GM21619 (cell line): ENCODE measurements around the gene COMMD1.
"Not testable (repeated sequence)": the region's sequence is repeated elsewhere in the genome, so short reads cannot be mapped to it uniquely, and the experiment has no call there.

ENCODE experiments used
- ATAC-seq: cut with Tn5 transposase; IDR thresholded peaks from one replicate; pipeline ENCODE4 v1.9.1; 2021; ENCODE audit not compliant: unreplicated experiment

COMMD1 gene

DNA sequence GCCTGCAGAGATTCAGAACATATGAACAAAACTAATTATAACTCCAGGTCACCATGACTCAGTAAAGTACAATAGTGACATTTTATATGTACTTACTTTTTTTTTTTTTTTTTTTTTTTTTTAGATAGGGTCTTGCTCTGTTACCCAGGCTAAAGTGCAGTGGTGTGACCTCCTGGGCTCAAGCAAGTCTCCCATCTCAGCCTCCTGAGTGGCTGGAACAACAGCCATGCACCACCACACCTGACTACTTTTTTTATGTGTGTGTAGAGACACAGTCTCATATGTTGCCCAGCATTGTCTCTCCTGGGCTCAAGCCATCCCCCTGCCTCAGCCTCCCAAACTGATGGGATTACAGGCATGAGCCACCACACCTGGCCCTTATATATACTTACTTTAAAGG, 159.8 kb downstream of the COMMD1 start:
- ATAC-seq = no peak

DNA sequence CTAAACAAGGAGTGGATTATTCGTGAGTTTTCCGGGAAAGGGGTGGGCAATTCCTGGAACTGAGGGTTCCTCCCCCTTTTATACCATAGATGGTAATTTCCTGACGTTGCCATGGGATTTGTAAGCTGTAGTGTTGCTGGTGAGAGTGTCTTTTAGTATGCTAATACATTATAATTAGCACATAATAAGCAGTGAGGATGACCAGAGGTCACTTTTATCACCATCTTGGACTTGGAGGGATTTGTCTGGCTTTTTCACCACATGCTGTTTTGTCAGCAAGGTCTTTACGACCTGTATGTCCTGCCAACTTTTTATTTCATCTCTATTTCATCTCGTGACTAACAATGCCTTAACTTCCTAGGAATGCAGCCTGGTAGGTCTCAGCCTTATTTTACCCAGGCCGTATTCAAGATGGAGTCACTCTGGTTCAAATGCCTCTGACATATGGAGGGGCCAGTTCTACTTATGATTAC, 165.7 kb downstream of the COMMD1 start:
- no peak for ATAC-seq

DNA sequence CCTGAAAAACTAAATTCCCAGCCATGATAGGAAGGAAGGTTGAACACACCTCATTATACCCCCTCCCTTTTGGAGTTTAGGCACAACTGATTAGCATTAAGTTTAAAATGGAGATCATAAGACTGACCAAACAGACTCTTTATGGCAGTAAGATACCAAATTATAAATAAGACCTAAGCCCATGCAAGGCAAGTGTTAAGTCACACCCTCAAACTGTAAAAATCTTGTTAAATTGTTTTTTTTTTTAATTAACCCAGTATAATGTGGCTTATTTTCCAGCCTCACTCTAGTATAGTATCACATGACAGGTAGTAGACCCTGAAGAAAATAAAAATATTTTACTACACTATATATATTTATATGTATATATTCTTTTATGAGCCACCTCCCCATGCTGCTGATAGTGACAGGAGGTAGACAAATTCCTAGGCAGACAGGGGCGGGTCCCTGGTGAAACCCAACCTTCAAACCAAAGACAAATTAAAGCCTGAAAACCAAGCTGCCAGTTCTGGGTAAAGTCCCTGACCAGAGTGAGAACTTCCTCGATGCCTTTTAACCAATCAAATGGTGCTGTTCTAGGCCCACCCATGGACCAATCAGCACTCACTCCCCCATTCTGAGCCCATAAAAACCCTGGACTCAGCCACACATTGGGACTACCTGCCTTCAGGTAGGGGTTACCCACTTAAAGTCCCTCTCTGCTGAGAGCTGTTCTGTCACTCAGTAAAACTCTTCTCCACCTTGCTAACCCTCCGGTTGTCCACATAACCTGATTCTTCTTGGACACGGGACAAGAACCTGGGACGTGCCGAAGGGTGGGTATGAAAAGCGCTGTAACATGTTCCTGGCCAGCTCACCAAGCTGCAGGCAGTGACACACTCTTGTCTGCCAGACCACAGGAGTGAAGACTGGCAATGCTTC, 166.5 kb downstream of the COMMD1 start:
- ATAC-seq = no peak

DNA sequence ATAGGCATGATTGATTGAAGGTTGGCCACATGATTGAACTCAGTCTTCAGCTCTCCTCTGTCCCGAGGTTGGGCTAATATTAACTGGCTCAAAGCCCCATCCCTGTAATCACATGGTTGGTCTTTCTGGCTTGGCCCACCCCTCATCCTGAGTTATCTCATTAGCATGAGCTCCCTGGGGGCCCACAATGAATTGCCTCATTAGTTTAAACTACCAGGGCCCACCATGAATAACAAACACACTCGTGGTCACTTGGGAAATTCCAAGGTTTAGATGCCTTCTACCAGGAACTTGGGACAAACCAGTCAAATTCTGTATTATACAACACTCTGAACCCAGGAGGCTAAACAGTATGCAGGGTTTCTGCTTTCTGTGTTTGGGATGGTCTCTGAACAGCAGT, 168.8 kb downstream of the COMMD1 start:
- ATAC-seq = no peak

DNA sequence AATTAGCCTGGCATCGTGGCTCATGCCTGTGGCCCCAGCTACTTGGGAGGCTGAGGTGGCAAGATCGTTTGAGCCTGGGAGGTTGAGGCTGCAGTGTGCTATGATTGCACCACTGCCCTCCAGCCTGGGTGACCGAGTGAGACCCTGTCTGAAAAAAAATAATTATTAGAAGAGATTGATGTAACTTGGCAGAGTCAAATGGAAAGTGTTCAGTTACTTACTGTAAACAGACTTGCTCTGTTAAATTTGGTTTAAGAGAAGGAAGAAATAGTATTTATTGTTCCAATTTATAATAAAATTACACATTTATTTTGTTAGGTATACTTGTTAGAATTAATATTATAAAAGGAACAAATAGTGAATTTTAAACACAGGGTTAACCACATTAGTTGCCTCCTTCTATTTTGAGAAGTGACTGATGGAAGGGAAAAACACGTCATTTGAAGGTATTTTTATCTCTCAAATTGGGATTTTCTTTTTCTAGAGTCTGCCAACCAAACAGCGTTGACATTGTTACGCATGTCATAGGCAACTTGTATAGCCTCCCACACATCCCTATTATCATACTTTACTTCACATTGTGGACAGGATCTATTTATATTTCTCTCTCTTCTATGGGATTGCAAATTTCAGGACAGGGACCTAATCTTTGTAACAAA, 171.6 kb downstream of the COMMD1 start:
- ATAC-seq = no peak

DNA sequence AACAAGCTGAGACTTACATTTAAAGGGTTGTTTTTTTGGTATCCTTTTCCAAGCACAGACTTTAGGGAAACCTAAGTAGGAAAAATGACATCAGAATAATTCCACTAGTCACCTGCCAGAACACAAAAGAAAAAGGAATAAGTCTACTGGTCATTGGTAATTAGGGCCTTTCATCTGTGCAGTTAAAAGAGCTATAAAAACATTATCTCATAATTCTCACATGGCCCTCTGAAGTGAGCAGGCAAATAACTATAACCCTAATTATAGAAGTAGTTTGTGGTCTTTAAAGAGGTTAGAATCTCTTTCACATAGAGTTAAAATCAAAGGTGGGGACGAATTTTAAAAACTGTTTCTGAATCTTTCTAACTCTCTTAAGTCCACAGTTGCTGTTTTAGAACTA, 179.3 kb downstream of the COMMD1 start:
- no peak for ATAC-seq

DNA sequence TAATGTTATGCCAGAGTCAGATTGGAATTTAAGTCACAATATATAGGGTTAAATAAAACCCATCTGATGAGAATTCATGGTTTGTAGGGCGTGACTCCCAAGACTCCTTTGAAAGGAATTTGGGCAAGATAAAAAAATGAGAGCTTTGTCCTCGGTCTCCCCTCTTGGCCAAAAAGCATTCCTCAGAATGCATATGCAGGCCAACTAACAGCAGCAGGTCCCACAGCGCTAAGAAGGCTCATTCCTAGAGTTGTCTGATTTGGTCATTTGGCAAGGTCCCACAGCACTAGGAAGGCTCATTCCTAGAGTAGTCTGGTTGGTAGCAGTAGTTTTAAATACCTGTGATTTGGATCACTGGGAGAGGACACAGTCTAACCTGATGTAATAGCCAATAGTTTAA, 184.2 kb downstream of the COMMD1 start:
- ATAC-seq = no peak

DNA sequence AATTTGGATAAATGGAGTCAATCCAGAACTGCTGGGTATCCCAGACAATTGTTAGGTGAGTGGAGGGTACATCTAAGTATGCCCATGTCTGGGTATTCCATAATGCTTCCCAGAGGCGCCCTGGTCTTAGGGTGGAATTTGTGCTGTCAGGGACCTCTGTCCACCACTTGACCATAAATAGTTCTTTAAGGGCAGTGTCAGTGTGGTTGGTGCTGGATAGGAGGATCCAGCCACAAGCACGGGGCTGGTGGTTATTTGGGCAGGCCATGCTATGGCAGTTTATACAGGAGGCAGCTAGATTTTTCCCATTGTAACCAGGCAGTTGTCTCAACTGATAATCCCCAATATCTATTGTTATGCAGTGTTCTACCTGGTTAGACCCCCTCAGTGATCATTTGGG, 186.0 kb downstream of the COMMD1 start:
- no peak for ATAC-seq

DNA sequence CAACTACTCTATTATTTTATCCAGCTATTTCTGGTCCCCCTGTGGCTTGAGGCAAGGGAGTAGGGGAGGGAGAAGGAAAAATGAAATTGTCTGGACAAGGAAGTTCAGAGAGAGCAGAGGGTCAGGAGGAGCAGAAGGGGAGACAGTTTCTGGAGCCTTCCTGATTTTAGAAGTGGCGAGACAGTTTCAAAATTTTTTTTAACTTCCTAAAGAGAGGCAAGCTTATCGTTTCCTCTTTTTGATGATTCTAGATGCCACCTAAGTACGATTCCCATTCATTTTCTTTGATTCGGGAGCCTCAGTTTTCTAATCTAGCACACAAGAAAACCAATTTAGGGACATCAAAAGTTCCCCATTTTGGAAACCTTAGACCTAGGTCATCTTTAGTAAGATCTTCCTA, 193.6 kb downstream of the COMMD1 start:
- no peak for ATAC-seq

DNA sequence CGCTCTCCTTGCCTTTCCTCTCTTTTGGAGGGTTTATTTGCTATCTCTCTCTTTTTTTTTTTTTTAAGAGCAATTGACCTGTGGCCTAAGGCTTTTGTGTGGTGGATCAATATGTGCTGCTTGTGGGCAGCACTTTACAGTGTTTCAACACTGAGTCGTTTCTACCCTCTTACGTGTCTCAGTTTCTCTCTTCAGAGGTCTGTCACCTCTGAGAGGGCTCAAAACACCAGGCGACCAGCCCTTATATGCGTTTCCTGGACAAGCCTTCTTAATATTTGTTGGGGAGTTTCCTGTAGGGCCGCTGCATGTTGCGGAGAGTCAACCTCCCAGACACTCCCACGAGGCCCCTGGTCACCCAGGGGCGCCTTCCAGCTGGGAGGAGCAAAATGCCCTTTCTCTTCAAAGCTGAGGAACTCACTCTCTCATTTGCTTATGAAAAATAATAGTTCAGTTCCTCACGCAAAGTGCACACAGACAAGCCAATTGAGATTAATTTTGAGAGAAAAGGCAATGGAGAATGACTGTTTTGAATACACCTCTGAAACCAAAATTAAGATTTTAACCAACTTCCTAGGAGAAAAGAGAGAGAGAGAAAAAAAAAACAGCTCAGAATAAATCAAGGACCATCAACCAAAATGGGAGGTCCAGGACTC, 194.2 kb downstream of the COMMD1 start:
- peak; percentile 93 for ATAC-seq

DNA sequence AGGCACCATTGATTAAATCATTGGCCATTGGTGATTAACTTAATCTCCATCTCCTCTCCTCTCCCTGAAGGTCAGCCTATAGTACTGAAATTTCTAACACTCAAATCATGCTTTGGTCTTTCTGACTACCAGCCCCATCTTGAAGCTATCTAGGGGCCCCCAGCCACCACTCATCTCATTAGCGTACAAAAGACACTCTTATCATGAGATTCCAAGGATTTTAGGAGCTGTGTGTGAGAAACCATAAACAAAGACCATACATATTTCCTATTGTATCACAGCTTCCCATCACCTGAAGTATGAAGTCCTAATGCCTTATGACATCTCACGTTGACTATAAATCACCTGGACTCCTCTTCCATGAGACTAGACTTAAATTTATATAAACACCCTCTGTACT, 196.4 kb downstream of the COMMD1 start:
- ATAC-seq = no peak

DNA sequence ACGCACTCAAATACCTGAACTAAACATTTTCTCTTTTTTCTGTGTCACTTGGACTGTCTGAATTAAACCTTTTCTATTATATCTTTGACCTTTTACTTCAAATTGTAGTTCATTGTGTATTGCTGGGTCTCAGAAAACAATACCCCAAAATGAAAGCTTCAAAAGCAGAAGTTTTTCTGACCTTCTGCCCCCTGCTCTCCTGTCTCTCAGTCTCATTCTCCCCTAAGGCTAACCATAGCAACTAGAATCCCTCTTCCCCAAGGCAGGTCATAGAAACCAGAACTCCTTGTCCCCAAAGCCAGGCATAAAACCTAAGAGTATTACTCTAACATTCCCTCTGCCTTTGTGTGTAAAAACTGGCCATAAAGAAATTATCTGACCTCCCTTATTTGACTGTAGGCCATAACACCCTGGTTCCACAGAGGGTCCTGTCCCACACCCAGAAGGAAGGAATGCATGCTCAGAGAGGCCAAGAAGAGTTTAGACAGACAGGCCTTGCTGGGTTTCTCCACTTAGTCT, 197.0 kb downstream of the COMMD1 start:
- no peak for ATAC-seq

DNA sequence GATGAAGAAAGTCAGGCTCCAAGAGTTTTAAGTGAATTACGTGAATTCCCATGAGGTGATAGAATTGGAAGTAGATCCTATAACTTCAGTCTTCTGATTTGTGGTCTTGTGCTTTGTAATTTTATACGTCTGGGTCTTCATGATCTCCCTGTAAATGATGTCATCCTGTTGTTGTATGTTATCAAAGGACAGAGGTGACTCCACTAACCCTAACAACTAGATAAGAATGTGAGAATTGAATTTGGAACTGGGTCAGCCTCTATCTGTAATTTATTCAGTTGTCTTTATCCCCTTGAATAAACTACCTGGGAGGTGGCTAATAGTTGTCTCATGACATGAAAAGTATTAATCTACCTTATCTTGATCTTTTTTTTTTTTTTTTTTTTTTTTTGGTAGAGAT, 204.1 kb downstream of the COMMD1 start:
- ATAC-seq = no peak

DNA sequence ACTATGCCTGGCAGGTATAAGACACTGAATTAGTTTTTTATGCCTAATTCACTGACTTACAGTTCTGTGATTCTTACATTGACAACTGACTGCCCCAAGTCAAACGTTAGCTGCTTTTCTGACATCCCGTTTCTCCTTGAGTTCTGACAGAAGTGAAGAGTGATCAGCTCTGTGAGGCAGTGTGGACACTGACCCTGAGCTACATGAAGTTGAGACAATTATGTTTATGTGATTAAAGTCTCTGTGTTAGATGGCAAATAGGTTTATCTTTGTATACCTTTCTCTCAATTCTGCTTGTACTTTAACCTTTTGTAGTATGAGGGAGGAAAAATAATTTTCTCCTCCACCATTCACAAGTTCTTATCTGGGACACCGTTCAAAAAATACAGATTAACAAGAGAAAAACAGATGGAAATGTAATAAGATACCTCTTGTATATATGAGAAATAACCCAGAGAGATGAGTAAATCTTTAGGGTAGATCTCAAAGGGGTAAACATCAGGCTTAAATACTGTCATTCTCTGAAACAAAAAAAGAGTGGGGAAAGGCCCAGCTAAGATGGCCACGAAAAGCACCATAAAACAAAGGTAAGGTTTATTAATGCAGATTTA, 205.0 kb downstream of the COMMD1 start:
- no peak for ATAC-seq

DNA sequence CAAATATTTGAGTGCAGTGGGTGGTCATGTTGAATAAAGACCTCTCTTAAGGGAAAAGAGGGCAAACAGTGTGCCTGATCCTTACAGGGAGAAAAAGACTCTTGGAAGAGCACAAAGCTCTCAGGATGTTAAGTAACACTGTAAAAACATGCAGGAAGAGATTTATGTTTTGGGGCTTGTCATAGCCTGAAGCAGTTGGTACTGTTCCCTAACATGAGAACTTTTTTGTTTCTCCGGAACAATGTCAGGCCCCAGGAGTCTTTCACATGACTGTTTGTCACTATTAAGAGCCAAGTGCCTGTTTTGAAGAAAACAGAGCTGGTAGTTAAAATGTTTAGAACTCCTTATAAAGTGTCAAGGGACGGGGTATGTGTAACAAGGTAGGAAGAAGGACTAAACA, 206.7 kb downstream of the COMMD1 start:
- no peak for ATAC-seq

DNA sequence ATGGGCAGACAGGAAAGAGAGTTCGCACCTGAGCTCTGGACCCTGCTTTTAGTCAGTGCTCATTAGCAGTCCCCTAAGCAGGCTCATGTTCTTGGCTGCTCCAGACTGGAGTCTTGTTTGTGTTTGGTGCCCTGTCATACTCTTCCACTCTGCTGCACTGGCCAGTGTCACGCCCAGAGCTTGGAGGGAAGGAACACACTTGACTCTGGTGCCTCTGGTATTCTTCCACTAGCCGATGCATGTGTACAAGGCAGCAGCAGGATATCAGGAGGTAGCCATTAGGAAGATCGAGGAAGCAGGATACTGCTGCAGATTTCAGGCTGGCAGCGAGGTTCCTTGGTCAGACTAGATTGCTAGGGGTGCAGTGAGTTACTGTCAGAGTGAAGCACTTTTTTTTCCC, 209.1 kb downstream of the COMMD1 start:
- no peak for ATAC-seq

DNA sequence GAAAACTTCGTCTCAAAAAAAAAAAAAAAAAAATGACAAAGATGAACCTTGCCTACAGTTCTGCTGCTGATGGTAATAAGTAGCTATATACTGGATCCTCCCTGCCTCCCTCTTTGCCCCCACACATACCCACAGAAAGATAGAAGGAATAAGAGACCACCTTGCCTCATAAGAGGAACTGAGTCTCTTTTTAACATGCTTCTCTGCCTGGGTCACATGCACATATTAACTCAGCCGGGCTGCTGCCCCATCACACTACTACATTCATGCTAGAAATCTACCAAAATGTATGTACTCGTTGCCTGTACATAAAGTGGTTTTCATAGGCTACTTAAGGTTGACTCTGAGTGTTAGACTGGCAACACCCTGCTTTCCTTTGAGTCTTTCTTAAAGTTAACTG, 211.5 kb downstream of the COMMD1 start:
- ATAC-seq = no peak

DNA sequence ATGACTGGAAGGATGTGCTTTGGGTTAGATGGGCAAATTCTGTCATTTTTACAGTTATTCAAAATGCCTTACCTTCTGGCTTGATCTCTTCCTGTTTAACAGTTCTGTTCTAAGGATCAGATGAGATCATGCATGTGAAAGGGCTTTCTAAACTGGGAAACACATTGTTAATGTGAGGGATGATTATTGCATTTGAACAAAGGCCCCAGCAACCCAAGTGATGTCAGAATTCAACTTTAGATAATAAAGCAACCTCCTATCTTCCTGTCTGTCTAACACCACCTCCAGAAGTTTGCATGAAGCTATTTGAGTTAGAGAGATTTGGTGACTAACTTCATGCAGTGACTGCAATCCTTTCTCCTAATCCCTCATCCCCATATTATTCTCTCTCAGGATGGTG, 212.7 kb downstream of the COMMD1 start:
- no peak for ATAC-seq

DNA sequence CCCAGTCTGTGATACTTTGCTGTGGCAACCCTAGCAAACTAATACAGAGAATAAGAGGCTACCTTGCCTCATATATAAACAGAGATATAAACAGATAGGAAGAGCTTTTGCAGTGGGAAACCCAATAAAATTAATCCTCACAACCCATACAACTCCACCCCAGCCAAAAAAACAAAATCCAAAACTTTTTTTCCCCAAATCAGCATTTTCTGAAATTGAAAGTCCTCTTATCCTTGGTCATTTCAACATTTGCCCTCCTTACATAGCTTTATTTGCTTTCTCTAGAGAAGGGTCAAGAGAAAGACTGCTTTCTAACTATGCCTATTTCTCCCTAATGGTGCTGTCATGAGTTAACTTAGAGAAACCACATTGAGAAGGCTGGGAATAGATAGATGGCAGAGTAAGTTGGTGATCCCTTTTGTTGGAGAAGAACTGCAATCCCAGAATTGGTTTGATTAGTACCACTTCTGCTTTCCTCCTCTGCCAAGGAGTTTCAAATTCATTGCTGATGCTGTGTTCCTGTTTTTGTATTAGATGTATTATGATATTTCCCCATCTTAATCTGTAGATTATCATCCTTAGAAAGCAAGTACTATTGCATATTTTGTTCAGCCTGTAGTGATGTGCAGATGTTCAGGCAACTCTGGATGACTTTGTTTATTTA, 214.0 kb downstream of the COMMD1 start:
- no peak for ATAC-seq

DNA sequence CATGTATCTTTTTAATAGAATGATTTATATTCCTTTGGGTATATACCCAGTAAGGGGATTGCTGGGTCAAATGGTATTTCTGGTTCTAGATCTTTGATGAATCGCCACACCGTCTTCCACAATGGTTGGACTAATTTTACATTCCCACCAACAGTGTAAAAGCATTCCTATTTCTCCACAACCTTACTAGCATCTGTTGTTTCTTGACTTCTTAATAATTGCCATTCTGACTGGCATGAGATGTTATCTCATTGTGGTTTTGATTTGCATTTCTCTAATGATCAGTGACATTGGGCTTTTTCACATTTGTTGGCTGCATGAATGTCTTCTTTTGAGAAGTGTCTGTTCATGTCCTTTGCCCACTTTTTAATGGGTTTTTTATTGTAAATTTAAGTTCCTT, 220.8 kb downstream of the COMMD1 start:
- not testable (repeated sequence) for ATAC-seq
